Measurements from ENCODE around the gene TMEM255B.

The TMEM255B gene

DNA sequence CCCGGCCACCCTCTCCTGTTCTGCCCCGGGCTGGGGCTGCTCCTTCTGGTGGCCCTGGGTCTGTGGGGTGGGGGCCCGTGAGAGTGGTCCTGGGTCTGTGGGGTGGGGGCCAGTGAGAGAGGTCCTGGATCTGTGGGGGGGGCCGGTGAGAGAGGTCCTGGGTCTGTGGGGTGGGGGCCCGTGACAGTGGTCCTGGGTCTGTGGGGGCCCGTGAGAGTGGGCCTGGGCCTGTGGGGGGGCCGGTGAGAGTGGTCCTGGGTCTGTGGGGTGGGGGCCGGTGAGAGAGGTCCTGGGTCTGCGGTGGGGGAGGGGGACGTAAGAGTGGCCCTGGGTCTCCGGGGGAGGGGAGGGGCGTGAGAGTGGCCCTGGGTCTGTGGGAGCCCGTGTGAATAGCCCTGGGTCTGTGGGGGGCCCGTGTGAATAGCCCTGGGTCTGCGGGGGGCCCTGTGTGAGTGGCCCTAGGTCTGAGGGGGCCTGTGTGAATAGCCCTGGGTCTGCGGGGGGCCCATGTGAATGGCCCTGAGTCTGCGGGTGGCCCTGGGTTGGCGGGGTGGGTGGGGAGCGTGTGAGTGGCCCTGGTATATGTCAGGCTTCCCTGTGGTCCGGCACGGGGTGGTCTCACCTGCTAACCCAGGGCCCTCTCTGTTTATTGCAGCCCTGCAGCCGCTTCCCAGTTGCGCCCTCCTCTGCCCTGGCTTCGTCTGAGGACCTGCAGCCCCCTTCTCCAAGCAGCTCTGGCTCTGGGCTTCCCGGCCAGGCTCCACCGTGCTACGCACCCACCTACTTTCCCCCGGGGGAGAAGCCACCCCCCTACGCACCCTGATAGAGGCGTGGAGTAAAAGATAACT, 52.3 kb downstream of the TMEM255B start:
- Histone ChIP-seq H2BK120ac (ENCODE audit: low read depth, low read length) (no peak overlapping the region), H2BK5ac (ENCODE audit: low read depth, low read length, poor library complexity, severe bottlenecking) (no peak overlapping the region), H3K4me1 (ENCODE audit: control insufficient read depth, insufficient read depth, low read depth, low read length) (peaks cover 30% of the 10 kb centered on the region), H3K27ac (ENCODE audit: low read length, poor library complexity, severe bottlenecking) (no peak overlapping the region), H2AK5ac (ENCODE audit: low read length, severe bottlenecking) (no peak overlapping the region), H3K9ac (ENCODE audit: low read length) (no peak overlapping the region), H3K4me2 (ENCODE audit: low read length, poor library complexity, severe bottlenecking) (no peak overlapping the region), H4K8ac (ENCODE audit: low read length) (no peak overlapping the region), H2BK15ac (ENCODE audit: low read depth, poor library complexity, severe bottlenecking) (no peak overlapping the region), H3K9me3 (ENCODE audit: control insufficient read depth, low read length) (peaks cover 3% of the 10 kb centered on the region), H3K27me3 (ENCODE audit: control insufficient read depth in 1 of 2, insufficient read depth in 1 of 2, low read length in 2 of 2) (no peaks in the 10 kb centered on the region), H3K36me3 (ENCODE audit: control insufficient read depth in 1 of 2, insufficient read depth in 2 of 2, low read depth in 1 of 2, low read length in 2 of 2) (peaks cover 0 to 7% of the 10 kb centered on the region in 2 experiments), H3K4me3 (ENCODE audit: insufficient read depth in 1 of 2, low read depth in 1 of 2, low read length in 2 of 2) (no peak overlapping the region), H3K14ac (ENCODE audit: low read length in 2 of 2) (no peak overlapping the region), H4K91ac (ENCODE audit: low read length) (no peak overlapping the region), H3K79me1 (replicated peaks; ENCODE audit: low read length, poor library complexity, severe bottlenecking) (no peaks in the 10 kb centered on the region), H3K18ac (ENCODE audit: low read depth in 1 of 2, low read length in 2 of 2) (no peak overlapping the region), H3K23ac (ENCODE audit: low read length in 2 of 2) (no peak overlapping the region), H3K4ac (ENCODE audit: low read depth in 1 of 2, low read length in 2 of 2) (no peak overlapping the region), H2BK12ac (ENCODE audit: low read length in 2 of 2) (no peak overlapping the region), H2AFZ (ENCODE audit: low read depth, low read length) (no peak overlapping the region)
- DNase-seq, result no peak
- 84% methylated on average over 26 of the region's 30 CpGs for WGBS

DNA sequence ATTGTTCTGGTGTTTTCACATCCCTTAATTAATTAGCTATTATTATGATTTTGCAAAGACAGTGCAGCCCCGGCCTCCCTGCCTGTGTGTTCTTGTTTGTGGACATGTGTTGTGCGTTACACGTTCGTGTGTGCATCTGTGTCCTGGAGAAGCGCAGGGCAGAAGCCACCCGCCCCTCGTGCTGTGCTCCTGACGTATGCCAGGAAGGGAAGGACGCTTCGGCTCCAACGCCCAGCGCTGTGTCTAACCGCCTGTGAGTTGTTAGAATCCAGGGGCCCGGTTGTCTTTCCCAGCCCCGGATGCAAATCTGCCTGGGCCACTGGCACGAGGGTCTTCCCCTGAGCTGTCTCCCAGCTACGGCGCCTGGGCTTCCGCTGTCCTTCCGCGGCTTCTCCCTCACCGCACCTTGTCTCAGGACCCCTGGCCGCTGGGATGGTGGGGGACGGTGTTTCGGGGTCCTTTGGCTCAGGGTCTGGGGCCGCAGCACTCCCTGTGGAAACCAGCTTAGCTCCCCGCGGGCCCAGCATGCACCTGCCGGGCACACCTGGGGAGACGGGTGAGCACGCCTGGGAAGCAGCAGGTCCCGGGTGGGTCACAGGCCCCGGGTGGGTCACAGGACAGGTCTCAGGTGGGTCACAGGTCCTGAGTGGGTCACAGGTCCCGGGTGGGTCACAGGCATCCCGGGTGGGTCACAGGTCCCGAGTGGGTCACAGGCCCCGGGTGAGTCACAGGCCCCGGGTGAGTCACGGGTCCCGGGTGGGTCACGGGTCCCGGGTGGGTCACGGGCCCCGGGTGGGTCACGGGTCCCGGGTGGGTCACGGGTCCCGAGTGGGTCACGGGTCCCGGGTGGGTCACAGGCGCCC, 53.4 kb downstream of the TMEM255B start:
- Histone ChIP-seq H2BK5ac (ENCODE audit: low read depth, low read length, poor library complexity, severe bottlenecking) (no peak overlapping the region), H3K4me2 (ENCODE audit: low read length, poor library complexity, severe bottlenecking) (no peak overlapping the region), H3K27ac (ENCODE audit: low read length, poor library complexity, severe bottlenecking) (no peak overlapping the region), H3K36me3 (ENCODE audit: control insufficient read depth in 1 of 2, insufficient read depth in 2 of 2, low read depth in 1 of 2, low read length in 2 of 2) (peaks cover 0 to 13% of the 10 kb centered on the region in 2 experiments), H3K9me3 (ENCODE audit: control insufficient read depth, low read length) (peaks cover 3% of the 10 kb centered on the region), H2AFZ (ENCODE audit: low read depth, low read length) (no peak overlapping the region), H3K4me1 (ENCODE audit: control insufficient read depth, insufficient read depth, low read depth, low read length) (peaks cover 40% of the 10 kb centered on the region), H2BK15ac (ENCODE audit: low read depth, poor library complexity, severe bottlenecking) (no peak overlapping the region), H3K14ac (ENCODE audit: low read length in 2 of 2) (no peak overlapping the region), H2BK120ac (ENCODE audit: low read depth, low read length) (no peak overlapping the region), H3K27me3 (ENCODE audit: control insufficient read depth in 1 of 2, insufficient read depth in 1 of 2, low read length in 2 of 2) (no peaks in the 10 kb centered on the region), H4K91ac (ENCODE audit: low read length) (no peak overlapping the region), H3K9ac (ENCODE audit: low read length) (no peak overlapping the region), H4K8ac (ENCODE audit: low read length) (no peak overlapping the region), H3K4ac (ENCODE audit: low read depth in 1 of 2, low read length in 2 of 2) (no peak overlapping the region), H3K23ac (ENCODE audit: low read length in 2 of 2) (no peak overlapping the region), H3K79me1 (replicated peaks; ENCODE audit: low read length, poor library complexity, severe bottlenecking) (no peaks in the 10 kb centered on the region), H3K18ac (ENCODE audit: low read depth in 1 of 2, low read length in 2 of 2) (no peak overlapping the region), H2AK5ac (ENCODE audit: low read length, severe bottlenecking) (no peak overlapping the region), H2BK12ac (ENCODE audit: low read length in 2 of 2) (no peak overlapping the region), H3K4me3 (ENCODE audit: insufficient read depth in 1 of 2, low read depth in 1 of 2, low read length in 2 of 2) (no peak overlapping the region)
- 81% methylated on average over 45 of the region's 51 CpGs for WGBS
- no peak for DNase-seq

DNA sequence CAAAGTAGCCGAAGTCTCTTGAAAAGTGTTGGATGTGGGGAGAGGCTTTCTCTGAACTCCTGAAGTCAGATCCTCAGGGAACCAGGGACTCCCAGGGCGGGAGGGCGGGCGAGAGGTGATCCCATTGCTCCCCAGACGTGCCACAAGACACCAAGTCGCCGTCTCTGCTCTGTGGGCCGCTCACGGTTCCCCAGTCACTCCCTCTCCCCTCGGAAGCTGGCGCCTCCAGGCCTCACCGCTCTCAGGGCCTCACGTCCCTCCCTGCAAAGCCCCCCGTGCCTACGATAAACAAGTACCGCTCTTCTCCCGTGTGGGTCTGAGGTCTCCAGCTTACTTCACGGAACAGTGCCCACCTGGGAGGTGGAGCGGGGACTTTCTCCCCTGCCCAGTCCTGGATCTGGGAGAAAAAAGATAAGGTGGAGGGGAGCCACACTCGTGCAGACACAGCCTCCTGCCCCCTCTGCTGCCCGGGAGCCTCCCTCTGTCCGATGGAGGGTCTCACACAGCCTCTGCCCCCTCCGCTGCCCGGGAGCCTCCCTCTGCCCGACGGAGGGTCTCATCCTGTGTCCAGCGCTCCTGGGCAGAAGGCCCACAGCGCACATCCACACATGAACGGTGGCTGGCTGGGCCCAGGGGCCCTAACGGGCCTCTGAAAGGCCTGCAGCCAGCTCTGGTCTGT, 54.2 kb downstream of the TMEM255B start:
- Histone ChIP-seq H3K18ac (ENCODE audit: low read depth in 1 of 2, low read length in 2 of 2) (peak overlapping the region in 1 of 2 experiments; percentile 83), H2AK5ac (ENCODE audit: low read length, severe bottlenecking) (peak overlapping the region; percentile 87), H3K27ac (ENCODE audit: low read length, poor library complexity, severe bottlenecking) (no peak overlapping the region), H2AFZ (ENCODE audit: low read depth, low read length) (no peak overlapping the region), H3K79me1 (replicated peaks; ENCODE audit: low read length, poor library complexity, severe bottlenecking) (no peaks in the 10 kb centered on the region), H2BK12ac (ENCODE audit: low read length in 2 of 2) (peak overlapping the region in 1 of 2 experiments; percentile 80), H3K36me3 (ENCODE audit: control insufficient read depth in 1 of 2, insufficient read depth in 2 of 2, low read depth in 1 of 2, low read length in 2 of 2) (peaks cover 0 to 20% of the 10 kb centered on the region in 2 experiments), H2BK15ac (ENCODE audit: low read depth, poor library complexity, severe bottlenecking) (no peak overlapping the region), H3K27me3 (ENCODE audit: control insufficient read depth in 1 of 2, insufficient read depth in 1 of 2, low read length in 2 of 2) (no peaks in the 10 kb centered on the region), H3K4me1 (ENCODE audit: control insufficient read depth, insufficient read depth, low read depth, low read length) (peaks cover 47% of the 10 kb centered on the region), H2BK5ac (ENCODE audit: low read depth, low read length, poor library complexity, severe bottlenecking) (no peak overlapping the region), H2BK120ac (ENCODE audit: low read depth, low read length) (no peak overlapping the region), H4K8ac (ENCODE audit: low read length) (no peak overlapping the region), H4K91ac (ENCODE audit: low read length) (no peak overlapping the region), H3K4me3 (ENCODE audit: insufficient read depth in 1 of 2, low read depth in 1 of 2, low read length in 2 of 2) (no peak overlapping the region), H3K4ac (ENCODE audit: low read depth in 1 of 2, low read length in 2 of 2) (peak overlapping the region in 1 of 2 experiments; percentile 46), H3K14ac (ENCODE audit: low read length in 2 of 2) (peak overlapping the region in 1 of 2 experiments; percentile 79), H3K9ac (ENCODE audit: low read length) (no peak overlapping the region), H3K9me3 (ENCODE audit: control insufficient read depth, low read length) (peaks cover 3% of the 10 kb centered on the region), H3K4me2 (ENCODE audit: low read length, poor library complexity, severe bottlenecking) (no peak overlapping the region), H3K23ac (ENCODE audit: low read length in 2 of 2) (no peak overlapping the region)
- no peak for DNase-seq
- 92% methylated on average over 30 of the region's 30 CpGs for WGBS
